Measurements from ENCODE around the gene MTG2.

GRCh38 chr20:62215020-62215990 lies 32.5 kb downstream of the MTG2 start:
- TF ChIP-seq CTCF (optimal IDR thresholded peaks at IDR 0.05 in 1 of 3, IDR thresholded peaks at IDR 0.05 in 1 of 3, conservative IDR thresholded peaks at IDR 0.05 in 1 of 3; ENCODE audit: extremely low read depth in 1 of 3, insufficient read depth in 2 of 3, low read length in 3 of 3) (no peak), EZH2 (IDR thresholded peaks at IDR 0.05; ENCODE audit: low read length) (no peak)

Data from keratinocyte (primary cell).